Mucosa of stomach (tissue), 1 donor: ENCODE data around the gene TBCD.

Experiments used
- H3K27me3 ChIP-seq: one replicate; pipeline ENCODE4 v1.7.0; 2013; ENCODE audit warnings: mild to moderate bottlenecking, low read length; ENCODE audit not compliant: control insufficient read depth, insufficient read depth
- H3K36me3 ChIP-seq: one replicate; pipeline ENCODE4 v1.7.0; 2013; ENCODE audit warnings: low read length; ENCODE audit not compliant: control insufficient read depth, insufficient read depth
- H3K4me1 ChIP-seq: one replicate; pipeline ENCODE4 v1.7.0; 2013; ENCODE audit warnings: mild to moderate bottlenecking, low read length; ENCODE audit not compliant: control insufficient read depth, insufficient read depth
- H3K4me3 ChIP-seq: one replicate; pipeline ENCODE4 v1.7.0; 2013; ENCODE audit warnings: low read length
- H3K9ac ChIP-seq: one replicate; pipeline ENCODE4 v1.7.0; 2013; ENCODE audit warnings: mild to moderate bottlenecking, low read length, moderate library complexity
- H3K9me3 ChIP-seq: one replicate; pipeline ENCODE4 v1.7.0; 2013; ENCODE audit warnings: mild to moderate bottlenecking, low read length, moderate library complexity; ENCODE audit not compliant: control insufficient read depth
- donor health status: Pancreatic carcinoma.

Gene TBCD

DNA sequence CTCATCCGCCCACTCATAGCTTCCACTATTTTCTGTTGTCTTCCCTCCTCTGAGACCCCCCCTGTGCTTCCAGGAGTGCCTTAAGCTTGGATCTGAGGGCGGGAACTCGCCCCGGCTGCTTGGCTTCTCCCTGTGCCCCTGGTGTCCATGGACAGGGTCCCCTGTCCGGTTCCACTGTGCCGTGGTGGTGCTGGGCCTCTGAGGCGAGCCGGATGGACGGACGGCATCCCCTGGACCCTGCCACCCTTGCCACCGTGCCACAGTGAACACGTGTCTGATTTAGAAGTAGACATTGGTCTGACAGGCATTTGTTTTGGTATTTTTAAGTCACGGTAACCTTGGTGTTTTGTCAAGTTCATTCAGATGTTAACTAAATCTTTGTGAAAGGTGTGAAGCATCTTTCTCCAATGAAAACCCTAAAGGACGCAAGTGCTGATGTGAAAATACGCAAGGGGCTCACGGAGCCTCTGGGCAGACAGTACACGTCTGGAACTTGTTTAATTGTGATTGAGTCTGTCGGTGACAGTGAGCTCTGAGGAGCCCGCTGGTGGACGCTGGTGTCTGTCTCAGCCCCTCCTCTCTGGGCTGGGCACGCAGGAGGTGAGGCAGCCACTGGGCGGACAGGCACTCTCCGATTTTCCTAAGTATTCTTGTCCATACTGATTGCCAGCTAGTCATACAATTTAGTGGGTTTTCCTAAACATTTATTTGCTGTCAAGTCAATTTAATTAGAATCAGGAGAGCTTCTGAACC lies 61.6 kb downstream of the TBCD start:
- H3K9ac ChIP-seq = no peak overlapping the region
- no peaks in the 10 kb centered on the region for H3K9me3 ChIP-seq
- no peak overlapping the region for H3K4me3 ChIP-seq
- H3K27me3 ChIP-seq = no peaks in the 10 kb centered on the region
- no peaks in the 10 kb centered on the region for H3K36me3 ChIP-seq
- H3K4me1 ChIP-seq = no peaks in the 10 kb centered on the region

DNA sequence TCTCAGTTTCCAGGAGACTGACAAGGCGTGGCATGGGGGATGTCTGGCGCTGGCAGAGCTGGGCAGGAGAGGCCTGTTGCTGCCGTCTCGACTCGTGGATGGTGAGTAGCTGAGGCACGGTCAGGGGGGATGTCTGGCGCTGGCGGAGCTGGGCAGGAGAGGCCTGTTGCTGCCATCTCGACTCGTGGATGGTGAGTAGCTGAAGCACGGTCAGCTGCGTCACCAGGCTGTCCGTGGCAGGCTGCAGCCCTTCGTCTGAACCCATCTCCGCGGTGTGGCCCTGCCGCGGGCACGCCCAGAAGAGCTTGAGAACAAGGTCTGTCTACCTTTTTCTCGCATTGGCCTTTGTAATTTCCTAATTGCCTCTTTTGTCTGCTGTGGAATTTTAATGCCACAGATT lies 63.0 kb downstream of the TBCD start:
- Histone ChIP-seq H3K9me3 (no peaks in the 10 kb centered on the region), H3K4me3 (no peak overlapping the region), H3K4me1 (no peaks in the 10 kb centered on the region), H3K27me3 (no peaks in the 10 kb centered on the region), H3K9ac (no peak overlapping the region), H3K36me3 (no peaks in the 10 kb centered on the region)

DNA sequence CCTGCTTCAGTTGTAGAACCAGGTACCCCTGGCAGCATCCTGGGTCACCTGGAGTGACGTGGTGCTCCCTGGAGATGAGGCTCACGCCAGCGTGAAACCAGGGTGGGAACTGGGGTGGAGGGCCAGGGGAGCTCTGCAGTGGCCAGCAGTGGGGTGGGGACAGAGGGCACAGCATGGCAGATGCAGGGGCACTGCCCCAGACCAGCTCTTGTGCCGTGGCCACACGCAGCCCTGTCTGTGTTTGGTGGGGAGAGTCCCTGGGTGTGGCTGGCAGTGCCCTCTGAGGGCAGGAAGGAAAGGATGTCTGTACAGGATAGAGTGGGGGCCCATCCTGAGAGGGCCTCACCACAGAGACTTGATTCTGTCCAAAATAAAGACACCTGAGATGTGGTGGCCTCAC lies 63.5 kb downstream of the TBCD start:
- Histone ChIP-seq H3K36me3 (no peaks in the 10 kb centered on the region), H3K27me3 (no peaks in the 10 kb centered on the region), H3K9me3 (no peaks in the 10 kb centered on the region), H3K9ac (no peak overlapping the region), H3K4me1 (no peaks in the 10 kb centered on the region), H3K4me3 (no peak overlapping the region)

DNA sequence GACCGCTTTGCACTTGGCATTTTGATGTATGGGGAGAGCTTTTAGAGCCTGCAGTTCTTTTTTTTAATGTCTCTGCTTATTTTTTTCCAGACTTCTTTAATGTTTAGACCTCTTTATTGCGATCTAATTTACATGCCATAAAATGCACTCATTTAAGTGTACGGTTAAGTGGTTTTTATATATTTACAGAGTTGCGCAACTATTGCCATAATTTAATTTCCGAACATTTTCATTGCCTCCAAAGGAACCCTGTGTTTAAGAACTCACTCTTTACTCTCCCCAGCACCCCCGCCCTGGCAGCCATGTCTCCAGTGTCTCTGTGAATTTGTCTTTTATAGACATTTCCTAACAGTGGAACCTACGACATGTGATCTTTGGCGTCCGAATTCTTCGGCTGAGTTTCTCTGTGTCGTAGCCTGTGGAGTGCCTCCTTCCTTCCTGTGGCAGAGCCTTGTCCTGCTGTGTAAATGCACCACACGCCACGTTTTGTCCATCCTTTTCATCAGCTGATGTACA lies 64.0 kb downstream of the TBCD start:
- no peaks in the 10 kb centered on the region for H3K9me3 ChIP-seq
- H3K27me3 ChIP-seq = no peaks in the 10 kb centered on the region
- H3K4me3 ChIP-seq = no peak overlapping the region
- H3K4me1 ChIP-seq = no peaks in the 10 kb centered on the region
- H3K36me3 ChIP-seq = no peaks in the 10 kb centered on the region
- H3K9ac ChIP-seq = no peak overlapping the region

DNA sequence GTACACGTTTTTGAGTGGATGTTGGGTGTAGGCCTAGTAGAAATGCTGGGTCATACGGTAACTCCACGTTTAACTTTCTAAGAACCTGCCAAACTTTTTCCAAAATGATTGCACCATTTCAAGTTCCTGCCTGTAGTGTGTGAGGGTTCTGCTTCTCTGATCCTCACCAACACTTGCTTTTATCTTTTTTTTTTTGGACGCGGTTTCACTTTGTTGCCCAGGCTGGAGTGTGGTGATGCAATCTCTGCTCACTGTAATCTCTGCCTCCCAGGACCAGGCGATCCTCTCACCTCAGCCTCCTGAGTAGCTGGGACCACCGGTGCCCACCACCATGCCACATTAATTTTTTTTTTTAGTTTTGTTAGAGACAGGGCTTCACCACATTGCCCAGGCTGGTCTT lies 64.5 kb downstream of the TBCD start:
- Histone ChIP-seq H3K36me3 (no peaks in the 10 kb centered on the region), H3K9me3 (no peaks in the 10 kb centered on the region), H3K27me3 (no peaks in the 10 kb centered on the region), H3K4me3 (no peak overlapping the region), H3K4me1 (no peaks in the 10 kb centered on the region), H3K9ac (no peak overlapping the region)

DNA sequence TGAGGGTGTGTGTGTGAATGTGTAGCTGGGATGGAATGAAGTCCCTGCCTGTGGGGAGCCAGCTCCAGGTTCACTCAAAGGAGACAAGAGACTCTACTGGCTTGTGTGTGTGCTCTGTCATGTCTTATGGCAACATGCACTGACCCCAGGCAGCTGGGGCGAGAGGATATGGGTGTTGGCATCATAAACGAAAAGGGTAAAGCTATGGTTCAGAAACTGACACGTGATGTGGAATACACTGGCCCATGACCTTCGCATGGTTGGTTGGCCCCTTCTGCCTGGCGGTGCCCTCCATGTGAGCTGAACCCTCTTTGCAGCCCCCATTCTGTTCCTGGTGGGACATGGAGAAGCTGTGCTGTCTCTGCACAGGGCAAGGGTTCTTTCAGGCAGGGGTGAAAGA lies 66.1 kb downstream of the TBCD start:
- Histone ChIP-seq H3K36me3 (no peaks in the 10 kb centered on the region), H3K4me1 (peaks cover under 1% of the 10 kb centered on the region), H3K9ac (no peak overlapping the region), H3K27me3 (no peaks in the 10 kb centered on the region), H3K4me3 (no peak overlapping the region), H3K9me3 (no peaks in the 10 kb centered on the region)

DNA sequence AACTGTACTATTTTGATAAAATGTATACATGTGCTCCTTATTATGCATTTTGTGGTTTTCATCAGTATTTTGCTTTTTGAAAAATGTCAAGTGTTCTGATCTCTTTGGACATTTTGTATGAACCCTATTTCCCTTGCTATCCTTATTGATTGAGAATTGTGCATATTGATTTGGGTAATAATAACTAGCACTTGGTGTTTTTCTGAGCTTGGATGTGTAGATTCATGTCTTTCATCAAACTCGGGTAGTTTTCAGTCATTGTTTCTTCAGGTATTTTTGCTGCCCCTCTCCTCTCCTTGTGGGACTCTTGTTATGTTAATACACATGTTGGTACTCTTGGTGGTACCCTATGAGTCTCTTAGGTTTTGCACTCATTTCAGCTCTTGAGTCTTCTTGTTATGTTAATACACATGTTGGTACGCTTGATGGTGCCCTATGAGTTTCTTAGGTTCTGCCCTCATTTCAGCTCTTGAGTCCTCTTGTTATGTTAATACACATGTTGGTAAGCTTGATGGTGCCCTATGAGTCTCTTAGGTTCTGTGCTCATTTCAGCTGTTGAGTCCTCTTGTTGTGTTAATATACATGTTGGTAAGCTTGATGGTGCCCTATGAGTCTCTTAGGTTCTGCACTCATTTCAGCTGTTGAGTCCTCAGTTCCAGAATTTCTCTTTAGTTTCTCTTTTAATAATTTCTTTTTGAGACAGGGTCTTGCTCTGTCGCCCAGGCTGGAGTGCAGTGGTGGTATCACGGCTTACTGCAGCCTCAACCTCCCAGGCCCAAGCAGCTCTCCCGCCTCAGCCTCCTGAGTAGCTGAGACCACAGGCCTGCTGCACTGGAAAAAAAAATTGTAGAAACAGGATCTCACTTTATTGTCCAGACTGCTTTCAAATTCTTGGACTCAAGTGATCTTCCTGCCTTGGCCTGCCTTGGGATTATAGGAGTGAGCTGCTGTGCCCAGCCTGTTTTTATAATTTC lies 68.7 kb downstream of the TBCD start:
- no peaks in the 10 kb centered on the region for H3K36me3 ChIP-seq

DNA sequence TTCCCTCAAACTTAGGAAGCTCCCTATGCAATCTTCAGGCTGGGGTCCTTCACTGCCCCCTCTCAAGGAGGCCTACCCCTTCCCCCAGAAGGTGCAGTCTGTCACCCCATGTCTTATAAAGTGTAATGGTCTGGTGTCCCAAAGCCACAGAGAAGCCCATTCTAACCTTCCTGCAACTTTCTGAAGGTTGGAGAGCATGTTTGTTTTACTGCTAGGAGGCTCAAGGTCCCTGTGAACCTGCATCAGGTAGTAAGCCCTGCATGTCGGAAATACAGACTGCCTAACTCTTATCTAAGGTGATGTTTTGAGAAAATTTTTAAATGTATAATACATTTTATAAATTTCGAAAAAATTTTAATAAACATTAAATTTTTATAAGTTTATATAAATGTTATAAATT lies 69.7 kb downstream of the TBCD start:
- peaks cover 3% of the 10 kb centered on the region for H3K4me1 ChIP-seq
- no peaks in the 10 kb centered on the region for H3K27me3 ChIP-seq
- no peaks in the 10 kb centered on the region for H3K9me3 ChIP-seq
- H3K9ac ChIP-seq = no peak overlapping the region
- no peaks in the 10 kb centered on the region for H3K36me3 ChIP-seq
- no peak overlapping the region for H3K4me3 ChIP-seq

More for the DNA sequence above, 68.7 kb downstream of the TBCD start:
- H3K4me3 ChIP-seq = no peak overlapping the region
- H3K9me3 ChIP-seq = no peaks in the 10 kb centered on the region
- no peak overlapping the region for H3K9ac ChIP-seq
- peaks cover 3% of the 10 kb centered on the region for H3K4me1 ChIP-seq
- no peaks in the 10 kb centered on the region for H3K27me3 ChIP-seq

DNA sequence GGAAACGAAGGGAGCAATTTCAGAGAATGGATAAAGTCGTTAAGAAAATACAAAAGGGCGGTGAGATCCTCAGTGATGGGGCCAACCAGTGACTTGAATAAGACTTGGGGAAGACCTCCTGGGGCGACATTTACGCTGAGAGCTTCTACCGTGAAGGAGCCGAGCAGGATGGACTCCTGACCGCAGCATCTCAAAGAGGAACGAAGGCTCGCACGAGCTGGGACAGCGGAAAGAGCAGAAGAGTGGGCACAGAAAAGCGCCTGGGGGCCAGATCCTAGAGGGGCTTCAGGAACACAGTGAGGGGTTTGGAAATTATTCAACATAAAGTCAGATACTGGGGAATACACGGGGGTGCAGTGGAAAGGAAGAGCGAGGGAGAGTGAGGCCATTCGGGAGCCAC lies 70.4 kb downstream of the TBCD start:
- H3K36me3 ChIP-seq = peaks cover under 1% of the 10 kb centered on the region
- H3K9ac ChIP-seq = no peak overlapping the region
- no peaks in the 10 kb centered on the region for H3K9me3 ChIP-seq
- H3K27me3 ChIP-seq = no peaks in the 10 kb centered on the region
- H3K4me3 ChIP-seq = no peak overlapping the region
- peaks cover 3% of the 10 kb centered on the region for H3K4me1 ChIP-seq

DNA sequence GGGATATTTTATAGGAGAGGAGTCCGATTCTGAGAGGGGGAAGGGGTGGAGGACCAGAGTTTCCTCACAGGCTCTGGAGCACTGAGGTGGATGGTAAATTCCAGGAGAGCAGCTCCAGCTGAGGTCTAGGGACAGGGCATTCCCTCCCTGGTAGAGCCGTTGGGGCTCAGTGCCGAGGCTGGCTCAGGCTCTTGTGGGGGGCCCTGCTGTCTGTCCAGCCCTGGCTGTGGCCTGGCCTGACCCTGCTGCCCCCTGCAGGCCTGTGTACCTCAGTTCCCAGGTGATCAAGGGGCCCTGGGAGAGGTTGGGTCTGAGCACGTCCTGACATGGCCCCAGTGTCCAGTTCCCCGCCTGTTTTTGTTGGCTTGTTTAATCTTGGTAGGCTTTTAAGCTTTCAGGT lies 71.1 kb downstream of the TBCD start:
- Histone ChIP-seq H3K36me3 (peaks cover 5% of the 10 kb centered on the region), H3K27me3 (no peaks in the 10 kb centered on the region), H3K4me3 (no peak overlapping the region), H3K4me1 (peaks cover 3% of the 10 kb centered on the region), H3K9ac (no peak overlapping the region), H3K9me3 (no peaks in the 10 kb centered on the region)

DNA sequence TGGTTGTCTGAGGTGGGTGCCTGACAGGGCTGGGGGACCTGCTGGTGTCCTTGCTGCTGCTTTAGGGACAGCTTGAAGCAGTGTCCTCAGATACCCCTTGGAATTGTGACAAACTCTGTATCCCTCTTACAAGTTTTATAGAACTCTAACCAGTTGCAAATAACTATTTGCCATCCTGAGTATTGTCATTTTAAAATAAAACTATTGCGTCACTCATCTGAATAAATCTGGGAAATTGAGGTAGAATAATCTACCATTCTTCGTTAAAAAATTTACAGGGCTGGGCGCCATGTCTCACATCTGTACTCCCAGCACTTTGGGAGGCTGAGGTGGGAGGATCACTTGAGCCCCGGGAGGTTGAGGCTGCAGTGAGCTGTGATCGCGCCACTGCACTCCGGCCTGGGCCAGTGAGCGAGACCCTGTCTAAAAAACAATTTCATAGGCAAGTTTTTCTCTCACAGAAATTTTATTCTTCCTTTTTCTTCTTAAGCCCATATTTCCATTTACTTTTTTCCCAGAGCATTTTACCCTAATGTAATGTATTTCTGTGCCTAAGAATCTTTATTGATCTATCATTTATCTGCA lies 73.8 kb downstream of the TBCD start:
- peaks cover 7% of the 10 kb centered on the region for H3K36me3 ChIP-seq
- H3K4me1 ChIP-seq = peaks cover 3% of the 10 kb centered on the region
- no peak overlapping the region for H3K9ac ChIP-seq
- no peaks in the 10 kb centered on the region for H3K9me3 ChIP-seq
- no peaks in the 10 kb centered on the region for H3K27me3 ChIP-seq
- no peak overlapping the region for H3K4me3 ChIP-seq

DNA sequence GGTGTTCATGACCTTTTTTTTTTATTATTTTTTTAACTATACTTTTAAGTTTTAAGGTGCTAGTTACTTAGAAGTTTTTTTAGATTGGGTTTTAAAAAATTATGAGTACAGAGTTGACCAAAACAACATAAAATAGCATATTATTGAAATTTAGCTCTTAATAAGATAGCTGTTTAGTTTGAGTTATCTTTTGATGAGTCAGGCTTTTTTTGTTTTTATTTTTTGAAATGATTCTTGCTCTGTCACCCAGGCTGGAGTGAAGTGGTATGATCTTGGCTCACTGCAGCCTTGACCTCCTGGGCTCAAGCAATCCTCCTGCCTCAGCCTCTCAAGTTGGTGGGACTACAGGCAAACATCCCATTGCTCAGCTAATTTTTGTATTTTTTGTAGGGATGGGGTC lies 74.3 kb downstream of the TBCD start:
- Histone ChIP-seq H3K9ac (no peak overlapping the region), H3K27me3 (no peaks in the 10 kb centered on the region), H3K9me3 (no peaks in the 10 kb centered on the region), H3K4me1 (peaks cover 3% of the 10 kb centered on the region), H3K4me3 (no peak overlapping the region), H3K36me3 (peaks cover 13% of the 10 kb centered on the region)
